ENCODE data around the gene KRT81. TPM values are rescaled to one million over a fixed set of nuclear protein-coding genes. Genes with fewer than 3 reads are reported as not detected.
"Not testable (repeated sequence)": the region's sequence is repeated elsewhere in the genome, so short reads cannot be mapped to it uniquely, and the experiment has no call there.

Gene KRT81
- polyA plus RNA-seq, 3 donors: not detected

DNA sequence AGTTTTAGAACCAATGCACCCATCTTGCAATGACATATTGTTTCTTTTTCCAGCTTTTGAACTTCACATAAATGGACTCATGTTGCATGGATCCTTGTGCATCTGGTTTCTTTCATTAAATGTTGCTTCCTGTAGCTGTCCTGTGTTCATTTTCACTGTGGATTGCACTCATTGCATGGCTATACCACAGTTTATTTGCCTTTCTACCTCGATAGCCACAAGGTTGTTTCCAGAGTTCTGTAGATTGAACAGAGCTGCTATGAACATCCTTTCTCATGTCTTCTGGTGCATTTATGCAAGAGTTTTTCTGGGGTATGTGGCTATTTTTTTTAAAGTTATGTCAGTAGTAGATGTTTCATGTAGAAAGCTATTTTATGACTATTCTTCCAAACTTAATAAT lies 3.5 kb upstream of the KRT81 start:
- H3K36me3 Mint-ChIP-seq: peaks cover 3 to 9% of the 10 kb centered on the region in 2 donors
- no peak overlapping the region for H3K4me2 ChIP-seq (replicated peaks; ENCODE audit: extremely low read depth, low read length, poor library complexity, severe bottlenecking)
- H3K4me3 ChIP-seq (replicated peaks in 1 of 3; ENCODE audit: low read depth in 2 of 3, low read length in 3 of 3): no peak overlapping the region
- peaks cover 23 to 32% of the 10 kb centered on the region in 2 donors for H3K4me1 ChIP-seq (ENCODE audit: control insufficient read depth in 1 of 2, insufficient read depth in 2 of 2, low read length in 2 of 2)
- DNase-seq: no peak
- no peak overlapping the region for H3K27ac ChIP-seq (ENCODE audit: low read depth in 1 of 2, low read length in 2 of 2)
- H3K4me3 Mint-ChIP-seq: peak overlapping the region in 1 of 2 donors; percentile 19
- H3K36me3 ChIP-seq (replicated peaks in 1 of 2; ENCODE audit: control insufficient read depth in 1 of 2, insufficient read depth in 2 of 2, low read length in 2 of 2): no peaks in the 10 kb centered on the region
- WGBS (ENCODE audit: insufficient coverage): no CpG with 5 or more reads among the region's 1 CpG
- H3K79me2 ChIP-seq (ENCODE audit: insufficient read depth, low read length): no peaks in the 10 kb centered on the region
- H3K27me3 ChIP-seq (ENCODE audit: control insufficient read depth in 2 of 2, insufficient read depth in 2 of 2, low read length in 2 of 2): peaks cover 27 to 41% of the 10 kb centered on the region in 2 donors
- H3K9me3 Mint-ChIP-seq: peaks cover 0 to 6% (median 2%) of the 10 kb centered on the region in 7 donors
- peaks cover 32% of the 10 kb centered on the region for H3K4me1 Mint-ChIP-seq
- H2AFZ ChIP-seq (ENCODE audit: insufficient read depth, low read depth, low read length, poor library complexity, severe bottlenecking): no peak overlapping the region
- H3K27ac Mint-ChIP-seq: no peak overlapping the region
- peaks cover 31 to 40% (median 32%) of the 10 kb centered on the region in 3 donors for H3K27me3 Mint-ChIP-seq (ENCODE audit: low read depth in 3 of 3)
- no peaks in the 10 kb centered on the region for H3K9me3 ChIP-seq (replicated peaks in 1 of 2; ENCODE audit: control insufficient read depth in 1 of 2, insufficient read depth in 1 of 2, low read length in 2 of 2)
- TF ChIP-seq, protein P1, sequence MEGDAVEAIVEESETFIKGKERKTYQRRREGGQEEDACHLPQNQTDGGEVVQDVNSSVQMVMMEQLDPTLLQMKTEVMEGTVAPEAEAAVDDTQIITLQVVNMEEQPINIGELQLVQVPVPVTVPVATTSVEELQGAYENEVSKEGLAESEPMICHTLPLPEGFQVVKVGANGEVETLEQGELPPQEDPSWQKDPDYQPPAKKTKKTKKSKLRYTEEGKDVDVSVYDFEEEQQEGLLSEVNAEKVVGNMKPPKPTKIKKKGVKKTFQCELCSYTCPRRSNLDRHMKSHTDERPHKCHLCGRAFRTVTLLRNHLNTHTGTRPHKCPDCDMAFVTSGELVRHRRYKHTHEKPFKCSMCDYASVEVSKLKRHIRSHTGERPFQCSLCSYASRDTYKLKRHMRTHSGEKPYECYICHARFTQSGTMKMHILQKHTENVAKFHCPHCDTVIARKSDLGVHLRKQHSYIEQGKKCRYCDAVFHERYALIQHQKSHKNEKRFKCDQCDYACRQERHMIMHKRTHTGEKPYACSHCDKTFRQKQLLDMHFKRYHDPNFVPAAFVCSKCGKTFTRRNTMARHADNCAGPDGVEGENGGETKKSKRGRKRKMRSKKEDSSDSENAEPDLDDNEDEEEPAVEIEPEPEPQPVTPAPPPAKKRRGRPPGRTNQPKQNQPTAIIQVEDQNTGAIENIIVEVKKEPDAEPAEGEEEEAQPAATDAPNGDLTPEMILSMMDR (IDR thresholded peaks at IDR 0.05): no peak
- intact Hi-C loops (cut with micrococcal nuclease): no loop called here
- no peaks in the 10 kb centered on the region for H4K20me1 ChIP-seq (ENCODE audit: insufficient read depth, low read length)
- H3K9ac ChIP-seq (ENCODE audit: insufficient read depth, low read length, poor library complexity, severe bottlenecking): no peak overlapping the region

DNA sequence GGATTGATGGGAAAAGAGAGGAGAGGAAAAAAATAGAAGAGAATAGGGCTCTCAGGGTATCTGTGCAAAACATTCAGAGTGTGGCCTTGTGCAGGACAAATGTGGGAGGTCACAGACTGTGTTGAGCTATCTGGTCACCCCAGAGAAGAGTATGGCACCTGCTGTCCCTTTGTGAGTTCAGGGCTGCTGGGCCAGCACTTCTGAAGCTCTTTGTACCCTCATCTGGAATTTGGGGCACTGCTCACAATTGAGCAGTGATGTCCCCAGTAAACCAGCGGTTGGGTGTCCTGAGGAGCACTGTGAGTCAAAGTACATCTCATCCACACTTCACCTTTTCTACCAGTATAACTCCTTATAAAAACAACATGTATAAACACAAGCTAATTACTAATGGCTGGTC lies 2.6 kb upstream of the KRT81 start:
- peaks cover 0 to 6% (median 2%) of the 10 kb centered on the region in 7 donors for H3K9me3 Mint-ChIP-seq
- H3K27ac Mint-ChIP-seq: no peak overlapping the region
- no peak overlapping the region for H2AFZ ChIP-seq (ENCODE audit: insufficient read depth, low read depth, low read length, poor library complexity, severe bottlenecking)
- H3K4me1 ChIP-seq (ENCODE audit: control insufficient read depth in 1 of 2, insufficient read depth in 2 of 2, low read length in 2 of 2): peaks cover 23 to 32% of the 10 kb centered on the region in 2 donors
- peaks cover 32% of the 10 kb centered on the region for H3K4me1 Mint-ChIP-seq
- no CpG with 5 or more reads among the region's 1 CpG for WGBS (ENCODE audit: insufficient coverage)
- H4K20me1 ChIP-seq (ENCODE audit: insufficient read depth, low read length): no peaks in the 10 kb centered on the region
- no peaks in the 10 kb centered on the region for H3K79me2 ChIP-seq (ENCODE audit: insufficient read depth, low read length)
- DNase-seq: no peak
- H3K4me3 ChIP-seq (replicated peaks in 1 of 3; ENCODE audit: low read depth in 2 of 3, low read length in 3 of 3): no peak overlapping the region
- intact Hi-C loops (cut with micrococcal nuclease): no loop called here
- no peak overlapping the region for H3K9ac ChIP-seq (ENCODE audit: insufficient read depth, low read length, poor library complexity, severe bottlenecking)
- H3K27ac ChIP-seq (ENCODE audit: low read depth in 1 of 2, low read length in 2 of 2): no peak overlapping the region
- H3K36me3 ChIP-seq (replicated peaks in 1 of 2; ENCODE audit: control insufficient read depth in 1 of 2, insufficient read depth in 2 of 2, low read length in 2 of 2): no peaks in the 10 kb centered on the region
- peaks cover 21 to 41% of the 10 kb centered on the region in 2 donors for H3K27me3 ChIP-seq (ENCODE audit: control insufficient read depth in 2 of 2, insufficient read depth in 2 of 2, low read length in 2 of 2)
- H3K27me3 Mint-ChIP-seq (ENCODE audit: low read depth in 3 of 3): peaks cover 30 to 34% (median 32%) of the 10 kb centered on the region in 3 donors
- TF ChIP-seq, protein P1 (IDR thresholded peaks at IDR 0.05): no peak
- no peak overlapping the region for H3K4me2 ChIP-seq (replicated peaks; ENCODE audit: extremely low read depth, low read length, poor library complexity, severe bottlenecking)
- H3K36me3 Mint-ChIP-seq: peaks cover 3 to 9% of the 10 kb centered on the region in 2 donors
- no peaks in the 10 kb centered on the region for H3K9me3 ChIP-seq (replicated peaks in 1 of 2; ENCODE audit: control insufficient read depth in 1 of 2, insufficient read depth in 1 of 2, low read length in 2 of 2)
- H3K4me3 Mint-ChIP-seq: peak overlapping the region in 1 of 2 donors; percentile 40

DNA sequence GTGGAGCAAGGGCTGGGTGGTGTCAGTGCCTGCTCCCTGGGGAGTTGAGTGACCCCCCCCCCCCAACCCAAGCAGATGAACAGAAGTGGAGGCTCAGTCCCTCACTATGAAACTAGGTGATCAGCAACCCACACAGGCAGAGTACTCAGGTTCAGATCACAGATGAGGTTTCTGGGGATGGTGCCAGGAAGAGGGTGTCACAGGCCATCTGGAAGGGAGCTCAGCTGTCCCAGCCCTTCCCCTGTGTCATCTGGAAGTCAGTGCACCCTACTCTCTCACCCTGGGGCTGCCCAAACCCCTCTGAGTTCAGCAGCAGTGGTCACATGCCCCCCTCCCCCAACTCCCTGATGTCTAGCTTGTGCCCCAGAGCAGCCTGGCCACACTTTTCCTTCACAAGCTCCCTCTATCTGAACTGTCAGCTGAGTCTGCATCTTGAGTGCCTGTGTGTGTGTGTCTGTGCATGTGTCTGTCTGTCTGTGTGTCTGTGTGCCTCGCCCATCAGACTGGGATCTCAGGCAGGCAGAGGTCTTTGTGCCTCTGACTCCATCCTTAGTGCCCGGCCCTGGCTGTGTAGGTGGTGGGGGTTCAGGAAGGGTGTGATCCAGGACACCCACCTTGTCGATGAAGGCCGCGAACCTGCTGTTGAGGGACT lies 725 bp downstream of the KRT81 start:
- peaks cover 12 to 17% of the 10 kb centered on the region in 2 donors for H3K4me1 ChIP-seq (ENCODE audit: control insufficient read depth in 1 of 2, insufficient read depth in 2 of 2, low read length in 2 of 2)
- H3K79me2 ChIP-seq (ENCODE audit: insufficient read depth, low read length); H3K36me3 Mint-ChIP-seq; H3K36me3 ChIP-seq (replicated peaks in 1 of 2; ENCODE audit: control insufficient read depth in 1 of 2, insufficient read depth in 2 of 2, low read length in 2 of 2); DNase-seq; H3K4me2 ChIP-seq (replicated peaks; ENCODE audit: extremely low read depth, low read length, poor library complexity, severe bottlenecking); H3K27ac ChIP-seq (ENCODE audit: low read depth in 1 of 2, low read length in 2 of 2); H3K4me3 Mint-ChIP-seq; H3K9me3 ChIP-seq (replicated peaks in 1 of 2; ENCODE audit: control insufficient read depth in 1 of 2, insufficient read depth in 1 of 2, low read length in 2 of 2); intact Hi-C loops (cut with micrococcal nuclease); H3K9me3 Mint-ChIP-seq; H3K27ac Mint-ChIP-seq; H3K4me3 ChIP-seq (replicated peaks in 1 of 3; ENCODE audit: low read depth in 2 of 3, low read length in 3 of 3); H4K20me1 ChIP-seq (ENCODE audit: insufficient read depth, low read length); H2AFZ ChIP-seq (ENCODE audit: insufficient read depth, low read depth, low read length, poor library complexity, severe bottlenecking); H3K9ac ChIP-seq (ENCODE audit: insufficient read depth, low read length, poor library complexity, severe bottlenecking): not testable (repeated sequence)
- Mint-ChIP-seq H3K4me1 (peaks cover 26% of the 10 kb centered on the region), H3K27me3 (ENCODE audit: low read depth in 3 of 3) (peaks cover 18 to 34% (median 28%) of the 10 kb centered on the region in 3 donors)
- WGBS (ENCODE audit: insufficient coverage): no CpG with 5 or more reads among the region's 5 CpGs
- peaks cover 8 to 21% of the 10 kb centered on the region in 2 donors for H3K27me3 ChIP-seq (ENCODE audit: control insufficient read depth in 2 of 2, insufficient read depth in 2 of 2, low read length in 2 of 2)

Data from CD14-positive monocyte (primary cell).